VCaP (cell line): ENCODE data around the gene CDK19.

Experiments used
- H3K27ac ChIP-seq: fragments of 450-650 bp; 2 replicates; pipeline ENCODE4 v1.5.1; 2017
- CTCF ChIP-seq: fragments of 450-650 bp; conservative IDR thresholded peaks from 2 replicates; pipeline ENCODE4 v1.5.1; 2017; ENCODE audit warnings: mild to moderate bottlenecking, moderate library complexity

CDK19 gene

GRCh38 chr6:110646951-110647910 is 168.0 kb downstream of the CDK19 start:
- H3K27ac ChIP-seq: peak overlapping the region; percentile 86
- TF ChIP-seq CTCF: no peak

GRCh38 chr6:110646419-110646698 is 168.9 kb downstream of the CDK19 start:
- peak overlapping the region; percentile 86; the same call in 1 of the 2 replicates for H3K27ac ChIP-seq
- no peak for TF ChIP-seq CTCF

- TF ChIP-seq CTCF: no peak
- peak overlapping the region; percentile 86 for H3K27ac ChIP-seq
Observed at GRCh38 chr6:110645685-110646418, 169.4 kb downstream of the CDK19 start.

GRCh38 chr6:110643175-110643574 is 172.1 kb downstream of the CDK19 start:
- TF ChIP-seq CTCF: no peak
- H3K27ac ChIP-seq: peak overlapping the region; percentile 86

- H3K27ac ChIP-seq: peak overlapping the region; percentile 86
- TF ChIP-seq CTCF: no peak
Observed at GRCh38 chr6:110642711-110643110, 172.6 kb downstream of the CDK19 start.

GRCh38 chr6:110636781-110637180 is 178.5 kb downstream of the CDK19 start:
- peak overlapping the region; percentile 65; the same call in 1 of the 2 replicates for H3K27ac ChIP-seq
- TF ChIP-seq CTCF: no peak

- no peak for TF ChIP-seq CTCF
- H3K27ac ChIP-seq: peak overlapping the region; percentile 65
Observed at GRCh38 chr6:110635096-110635495, 180.2 kb downstream of the CDK19 start.
